ENCODE results near the gene TRIM17.

TRIM17 gene

DNA sequence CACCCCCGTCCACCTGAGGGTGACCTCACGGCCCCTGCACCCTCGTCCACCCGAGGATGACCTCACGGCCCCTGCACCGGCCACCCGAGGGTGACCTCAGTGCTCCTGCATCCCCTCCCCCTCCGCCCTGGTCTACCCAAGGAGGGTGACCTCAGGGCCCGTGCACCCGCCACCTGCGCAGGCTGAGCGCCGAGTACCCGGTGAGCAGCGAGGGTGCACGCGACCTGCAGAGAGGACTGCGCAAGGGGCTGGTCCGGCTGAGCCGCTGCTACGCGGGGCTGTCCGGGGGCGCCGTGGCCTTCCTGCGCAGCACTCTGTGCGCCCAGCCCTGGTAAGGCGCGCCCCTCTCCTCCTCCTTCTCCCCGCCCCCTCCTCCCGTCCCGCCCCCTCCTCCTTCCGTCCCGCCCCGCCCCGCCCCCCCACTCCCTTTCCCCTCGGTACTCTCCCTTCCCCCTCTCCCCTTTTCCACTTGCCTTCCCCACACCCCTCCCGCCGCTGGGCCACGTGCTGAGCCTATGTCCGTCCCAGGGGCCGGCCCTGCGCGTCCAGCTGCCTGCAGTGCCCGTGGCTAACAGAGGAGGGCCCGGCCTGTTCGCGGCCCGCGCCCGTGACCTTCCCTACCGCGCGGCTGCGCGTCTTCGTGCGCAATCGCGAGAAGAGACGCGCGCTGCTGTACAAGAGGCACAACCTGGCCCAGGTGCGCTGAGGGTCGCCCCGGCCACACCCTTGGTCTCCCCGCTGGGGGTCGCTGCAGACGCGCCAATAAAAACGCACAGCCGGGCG lies 38.4 kb downstream of the TRIM17 start:
- peak; percentile 66 for DNase-seq (ENCODE audit: low spot score)

DNA sequence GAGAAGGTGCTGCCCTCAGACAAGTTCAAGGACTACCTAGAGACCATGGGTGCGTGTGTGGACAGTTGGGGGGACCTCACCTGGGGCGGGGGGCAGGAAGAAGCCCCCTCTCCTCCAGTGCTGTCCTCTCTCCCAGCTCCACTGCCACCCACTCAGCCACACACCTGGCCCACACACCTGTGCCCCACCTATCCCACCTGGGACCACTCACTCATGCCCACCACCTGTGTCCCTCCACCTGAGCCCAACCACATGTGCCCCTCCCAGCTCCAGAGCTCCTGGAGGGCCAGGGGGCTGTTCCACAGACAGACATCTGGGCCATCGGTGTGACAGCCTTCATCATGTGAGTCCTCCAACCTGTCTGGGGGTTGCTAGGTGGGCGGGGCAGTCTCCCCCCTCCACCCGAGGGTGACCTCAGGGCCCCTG lies 39.0 kb downstream of the TRIM17 start:
- DNase-seq (ENCODE audit: low spot score): no peak

DNA sequence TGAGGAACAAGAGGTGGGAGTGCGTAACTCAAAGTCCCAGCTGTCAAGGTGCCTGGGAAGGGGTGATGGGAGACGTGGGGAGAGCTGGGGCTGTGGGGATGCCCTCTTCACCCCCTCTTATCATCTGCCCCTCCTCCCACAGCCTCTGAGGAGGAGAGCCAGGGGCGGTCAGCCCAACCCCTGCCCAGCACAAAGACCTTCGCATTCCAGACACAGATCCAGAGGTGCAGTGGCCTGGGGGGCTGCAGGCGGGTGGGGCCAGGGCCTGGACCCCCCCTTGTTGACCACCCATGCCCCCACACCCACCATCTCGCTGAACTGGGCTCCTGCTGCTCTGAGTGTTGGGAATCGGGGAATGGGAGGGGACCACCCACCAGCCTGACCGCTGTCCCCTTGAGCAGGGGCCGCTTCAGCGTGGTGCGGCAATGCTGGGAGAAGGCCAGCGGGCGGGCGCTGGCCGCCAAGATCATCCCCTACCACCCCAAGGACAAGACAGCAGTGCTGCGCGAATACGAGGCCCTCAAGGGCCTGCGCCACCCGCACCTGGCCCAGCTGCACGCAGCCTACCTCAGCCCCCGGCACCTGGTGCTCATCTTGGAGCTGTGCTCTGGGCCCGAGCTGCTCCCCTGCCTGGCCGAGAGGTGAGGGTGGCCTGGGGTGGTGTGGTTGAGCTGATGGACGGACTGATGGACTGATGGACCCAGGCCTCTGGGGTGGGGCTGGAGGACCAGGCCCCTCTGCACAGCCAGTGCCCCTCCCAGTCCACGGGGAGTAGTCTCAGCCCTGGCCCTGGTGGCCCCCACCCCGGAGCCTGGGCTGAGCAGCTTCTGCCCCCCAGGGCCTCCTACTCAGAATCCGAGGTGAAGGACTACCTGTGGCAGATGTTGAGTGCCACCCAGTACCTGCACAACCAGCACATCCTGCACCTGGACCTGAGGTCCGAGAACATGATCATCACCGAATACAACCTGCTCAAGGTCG lies 39.7 kb downstream of the TRIM17 start:
- no peak for DNase-seq (ENCODE audit: low spot score)

DNA sequence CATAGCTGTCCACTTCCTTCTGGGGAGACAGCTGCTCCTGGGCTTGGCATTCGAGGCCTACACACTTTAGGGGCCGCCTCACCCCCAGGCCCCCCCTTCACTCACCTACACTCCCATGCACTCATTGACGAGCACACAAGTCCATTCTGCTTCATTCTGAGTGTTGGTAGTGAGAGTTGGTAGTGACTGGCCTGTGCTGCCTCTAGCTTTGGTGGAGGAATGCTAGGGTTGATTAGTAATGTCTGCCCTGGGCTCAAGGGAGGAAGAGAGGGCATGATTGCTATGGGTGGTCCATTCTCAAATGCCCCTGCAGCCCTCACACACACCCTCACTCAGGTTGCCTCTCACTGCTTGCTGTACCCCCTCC lies 40.4 kb downstream of the TRIM17 start:
- no peak for DNase-seq (ENCODE audit: low spot score)

DNA sequence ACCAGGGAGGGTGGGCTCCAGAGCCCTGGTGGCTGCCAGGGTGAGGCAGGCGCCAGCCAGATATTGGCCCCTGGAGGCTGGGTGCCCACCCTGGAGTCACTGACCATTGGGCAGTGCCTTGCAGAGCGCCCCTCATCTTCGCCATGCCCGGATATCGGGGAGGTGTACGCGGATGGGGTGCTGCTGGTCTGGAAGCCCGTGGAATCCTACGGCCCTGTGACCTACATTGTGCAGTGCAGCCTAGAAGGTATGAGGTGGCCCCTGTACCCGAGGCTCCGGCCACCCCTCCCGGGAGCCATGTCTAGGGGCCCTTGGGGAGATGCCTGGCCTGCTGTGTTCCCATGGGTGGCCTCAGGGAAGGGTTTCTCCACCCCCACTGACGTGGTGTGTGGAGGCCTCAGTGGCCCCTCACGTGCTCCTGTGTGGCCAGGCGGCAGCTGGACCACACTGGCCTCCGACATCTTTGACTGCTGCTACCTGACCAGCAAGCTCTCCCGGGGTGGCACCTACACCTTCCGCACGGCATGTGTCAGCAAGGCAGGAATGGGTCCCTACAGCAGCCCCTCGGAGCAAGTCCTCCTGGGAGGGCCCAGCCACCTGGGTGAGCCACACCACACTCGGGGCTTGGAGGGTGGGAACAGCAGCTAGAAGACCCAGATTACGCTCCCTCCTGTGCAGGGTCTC lies 40.9 kb downstream of the TRIM17 start:
- DNase-seq (ENCODE audit: low spot score): no peak

GRCh38 chr1:228374711-228375577 lies 41.7 kb downstream of the TRIM17 start:
- DNase-seq (ENCODE audit: low spot score): peak; percentile 67

- no peak for DNase-seq (ENCODE audit: low spot score)
Measured at GRCh38 chr1:228373681-228374571, 42.7 kb downstream of the TRIM17 start.

DNA sequence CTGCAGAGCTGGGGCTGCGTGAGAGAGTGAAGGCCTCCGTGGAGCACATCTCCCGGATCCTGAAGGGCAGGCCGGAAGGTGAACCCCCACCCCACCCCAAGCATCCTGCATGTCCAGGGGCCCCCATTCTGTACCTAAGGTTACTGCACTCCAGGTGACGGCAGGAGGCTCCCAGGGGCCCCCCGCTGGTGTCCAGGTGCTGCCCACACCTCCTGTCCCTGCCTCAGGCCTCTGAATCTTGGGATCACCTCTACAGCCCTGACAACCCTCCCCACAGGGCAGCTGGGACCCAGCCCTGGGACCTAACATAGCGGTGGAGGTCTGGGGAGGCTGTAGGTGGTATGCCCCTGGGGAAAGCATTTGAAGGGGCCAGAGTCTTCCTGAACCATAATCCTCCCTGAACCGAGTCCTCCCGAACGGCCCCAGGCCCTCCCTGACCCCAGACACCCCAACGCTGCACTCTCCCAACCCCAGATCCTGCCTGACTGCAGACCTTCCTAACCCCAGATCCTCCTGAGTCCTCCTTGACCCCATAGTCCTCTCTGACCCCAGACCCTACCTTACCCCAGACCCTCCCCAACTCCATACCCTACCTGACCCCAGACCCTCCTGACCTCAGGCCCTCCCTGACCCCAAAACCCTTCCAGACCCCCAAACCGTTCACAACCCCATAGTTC lies 43.5 kb downstream of the TRIM17 start:
- no peak for DNase-seq (ENCODE audit: low spot score)

- DNase-seq (ENCODE audit: low spot score): no peak
Measured at GRCh38 chr1:228372183-228373003, 44.3 kb downstream of the TRIM17 start.

DNA sequence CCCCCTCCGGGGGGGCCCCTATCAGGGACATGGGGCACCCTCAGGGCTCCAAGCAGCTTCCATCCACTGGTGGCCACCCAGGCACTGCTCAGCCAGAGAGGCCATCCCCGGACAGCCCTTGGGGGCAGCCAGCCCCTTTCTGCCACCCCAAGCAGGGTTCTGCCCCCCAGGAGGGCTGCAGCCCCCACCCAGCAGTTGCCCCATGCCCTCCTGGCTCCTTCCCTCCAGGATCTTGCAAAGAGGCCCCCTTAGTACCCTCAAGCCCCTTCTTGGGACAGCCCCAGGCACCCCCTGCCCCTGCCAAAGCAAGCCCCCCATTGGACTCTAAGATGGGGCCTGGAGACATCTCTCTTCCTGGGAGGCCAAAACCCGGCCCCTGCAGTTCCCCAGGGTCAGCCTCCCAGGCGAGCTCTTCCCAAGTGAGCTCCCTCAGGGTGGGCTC lies 44.9 kb downstream of the TRIM17 start:
- no peak for DNase-seq (ENCODE audit: low spot score)

- no peak for DNase-seq (ENCODE audit: low spot score)
Measured at GRCh38 chr1:228370941-228371740, 45.5 kb downstream of the TRIM17 start.

DNA sequence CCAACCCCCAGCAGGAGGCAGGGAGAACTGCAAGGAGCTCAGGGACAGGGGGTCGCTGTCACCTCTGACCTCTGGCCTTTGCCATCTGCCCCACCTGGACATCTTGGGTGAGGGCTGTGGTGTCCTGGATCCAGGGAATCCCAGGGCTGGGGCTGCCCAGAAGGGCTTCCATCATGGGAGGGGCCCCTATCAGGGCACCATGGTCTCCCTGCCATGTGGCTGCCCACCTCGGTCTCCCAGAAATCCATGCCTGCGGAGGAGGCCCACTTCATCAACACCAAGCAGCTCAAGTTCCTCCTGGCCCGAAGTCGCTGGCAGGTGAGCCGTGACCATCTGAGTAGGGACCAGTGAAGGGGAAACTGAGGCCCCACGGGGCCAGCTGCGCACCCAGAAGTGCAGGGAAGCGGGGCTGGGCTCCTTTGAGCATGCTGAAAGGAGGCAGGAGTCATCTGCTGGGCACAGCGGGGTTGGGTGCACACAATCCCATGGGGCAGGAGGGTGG lies 46.2 kb downstream of the TRIM17 start:
- DNase-seq (ENCODE audit: low spot score): no peak

- DNase-seq (ENCODE audit: low spot score): no peak
Measured at GRCh38 chr1:228369608-228370438, 46.8 kb downstream of the TRIM17 start.

- no peak for DNase-seq (ENCODE audit: low spot score)
Measured at GRCh38 chr1:228368801-228369607, 47.7 kb downstream of the TRIM17 start.

GRCh38 chr1:228367798-228368791 lies 48.6 kb downstream of the TRIM17 start:
- DNase-seq (ENCODE audit: low spot score): no peak
